GM08714 (cell line): Measurements from ENCODE around the gene TRPM3.
"Not testable (repeated sequence)": the region's sequence is repeated elsewhere in the genome, so short reads cannot be mapped to it uniquely, and the experiment has no call there.

Source experiments
- H3K4me3 ChIP-seq: fragments of 200-500 bp; sonication (Bioruptor generic); 2 replicates; pipeline ENCODE4 v1.5.1; 2014; ENCODE audit warnings: mild to moderate bottlenecking, low read length, inconsistent platforms
- ZNF274 ChIP-seq: IDR thresholded peaks from 2 replicates; pipeline ENCODE4 v1.6.1; 2012; ENCODE audit warnings: mild to moderate bottlenecking, low read depth, low read length

Gene TRPM3

DNA sequence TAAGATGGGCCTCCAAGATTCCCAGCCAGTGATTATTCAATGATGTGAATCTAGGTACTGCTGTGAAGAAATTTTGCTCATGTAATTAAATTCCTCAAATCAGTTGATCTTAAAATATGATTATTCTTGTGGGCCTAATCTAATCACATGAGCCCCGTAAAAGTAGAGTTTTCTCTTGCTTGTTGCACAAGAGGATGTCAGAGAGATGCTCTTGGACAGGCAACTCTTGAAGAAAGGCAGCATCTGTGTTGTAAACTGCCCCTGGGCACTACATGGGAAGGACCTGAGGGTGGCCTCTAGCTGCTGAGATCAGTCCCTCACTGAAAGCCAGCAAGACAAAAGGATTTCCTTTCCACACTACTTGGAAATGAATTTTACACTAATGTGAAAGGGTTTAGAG lies 132.9 kb downstream of the TRPM3 start:
- H3K4me3 ChIP-seq: no peak overlapping the region
- no peak for TF ChIP-seq ZNF274

DNA sequence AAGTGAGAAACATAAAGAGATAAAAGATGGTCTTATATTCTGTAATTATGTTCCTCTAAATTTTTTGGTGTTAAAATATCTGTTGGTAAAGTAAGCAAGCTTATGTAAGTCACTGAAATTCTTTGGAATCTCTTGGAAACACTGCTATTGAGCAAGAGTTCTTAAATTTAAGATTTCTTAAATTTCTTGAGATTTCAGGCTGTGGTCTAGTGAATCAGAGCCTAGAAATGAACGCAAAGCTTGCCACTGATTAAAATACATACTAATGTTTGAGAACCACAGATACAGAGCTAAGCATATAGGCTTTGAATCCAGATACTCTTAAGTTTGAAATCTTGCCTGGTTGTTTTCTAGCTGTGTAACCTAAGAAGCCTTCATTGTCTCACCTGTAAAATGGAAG lies 133.4 kb downstream of the TRPM3 start:
- H3K4me3 ChIP-seq: no peak overlapping the region
- no peak for TF ChIP-seq ZNF274

DNA sequence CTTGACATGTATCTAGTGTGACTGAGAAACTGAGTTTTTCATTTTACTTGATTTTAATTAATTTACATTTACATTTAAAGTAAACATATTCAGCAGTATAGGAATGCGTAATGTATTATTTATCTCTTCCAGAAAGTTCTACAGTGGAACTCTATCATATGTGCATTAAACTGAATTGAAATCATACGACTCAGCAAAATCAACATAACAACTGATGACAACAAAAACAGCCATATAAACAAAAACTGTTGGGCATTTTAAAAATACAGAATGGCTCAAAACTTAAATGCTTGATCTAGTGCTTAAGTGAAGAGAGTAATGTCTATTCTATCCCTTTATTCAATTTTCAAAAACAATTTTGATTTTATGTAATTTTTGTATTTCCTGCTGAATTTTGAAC lies 134.4 kb downstream of the TRPM3 start:
- no peak overlapping the region for H3K4me3 ChIP-seq
- no peak for TF ChIP-seq ZNF274

DNA sequence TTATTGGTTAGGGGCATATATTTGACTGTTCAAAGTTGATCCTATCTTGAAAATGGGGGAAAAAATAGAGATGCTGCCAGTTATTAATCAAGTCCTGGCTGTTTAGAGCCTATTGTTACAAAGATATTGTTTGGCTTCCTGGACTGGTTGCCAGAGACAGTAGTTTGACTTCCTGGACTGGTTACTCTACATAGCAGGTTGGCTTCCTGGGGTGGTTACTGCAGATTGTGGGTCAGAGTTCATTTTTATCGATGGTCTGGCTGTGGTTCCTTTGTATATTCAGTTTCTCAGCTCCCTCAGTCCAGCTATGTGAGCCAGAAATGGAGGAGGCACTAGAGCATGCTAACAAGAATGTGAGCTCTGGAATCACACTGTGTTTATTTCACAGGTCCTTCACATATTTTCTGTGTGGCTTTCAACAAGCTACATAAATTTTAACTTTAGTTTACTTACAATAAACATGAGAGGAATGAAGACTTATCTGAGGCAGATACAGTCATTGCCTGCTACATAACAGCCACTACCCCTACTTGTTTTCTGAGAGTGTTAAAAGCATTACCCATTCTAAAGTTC lies 137.6 kb downstream of the TRPM3 start:
- no peak for TF ChIP-seq ZNF274
- no peak overlapping the region for H3K4me3 ChIP-seq

DNA sequence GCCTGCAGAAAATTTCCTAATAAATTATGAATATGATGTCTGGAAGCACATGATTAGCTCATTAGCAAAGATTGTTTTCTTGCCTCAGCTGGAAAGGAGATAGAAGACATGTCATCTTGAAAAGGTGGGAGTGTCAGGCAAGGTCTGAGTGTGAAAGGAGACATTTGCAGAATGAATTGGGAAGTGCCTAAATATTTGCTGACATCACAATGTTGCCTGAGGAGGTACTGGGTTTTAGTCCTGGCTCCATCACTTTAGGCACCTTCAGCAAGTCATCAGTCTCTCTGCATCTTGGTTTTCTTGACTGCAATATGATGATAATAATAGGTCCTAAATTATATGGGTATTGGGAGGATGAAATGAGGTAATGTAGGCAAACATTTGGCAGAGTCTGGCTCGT lies 140.1 kb downstream of the TRPM3 start:
- no peak overlapping the region for H3K4me3 ChIP-seq
- no peak for TF ChIP-seq ZNF274

DNA sequence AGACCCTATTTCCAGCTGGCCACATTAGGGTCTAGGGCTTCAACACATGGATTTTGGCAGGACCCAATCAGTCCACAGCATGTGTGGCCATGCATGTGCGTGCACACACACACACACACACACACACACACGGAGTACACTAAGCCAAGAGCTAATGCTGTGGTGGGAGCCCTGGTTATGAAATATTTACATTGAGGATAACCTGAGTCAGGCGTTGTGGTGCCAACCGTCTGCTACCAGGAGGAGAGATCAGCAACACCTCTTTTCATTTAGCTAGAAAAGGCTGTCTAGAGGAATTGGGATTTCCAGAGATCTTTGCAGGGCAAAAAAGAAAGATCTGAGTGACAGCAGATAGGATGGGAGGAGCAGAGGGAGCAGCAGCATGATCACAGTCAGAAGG lies 141.5 kb downstream of the TRPM3 start:
- no peak for TF ChIP-seq ZNF274
- H3K4me3 ChIP-seq: no peak overlapping the region

DNA sequence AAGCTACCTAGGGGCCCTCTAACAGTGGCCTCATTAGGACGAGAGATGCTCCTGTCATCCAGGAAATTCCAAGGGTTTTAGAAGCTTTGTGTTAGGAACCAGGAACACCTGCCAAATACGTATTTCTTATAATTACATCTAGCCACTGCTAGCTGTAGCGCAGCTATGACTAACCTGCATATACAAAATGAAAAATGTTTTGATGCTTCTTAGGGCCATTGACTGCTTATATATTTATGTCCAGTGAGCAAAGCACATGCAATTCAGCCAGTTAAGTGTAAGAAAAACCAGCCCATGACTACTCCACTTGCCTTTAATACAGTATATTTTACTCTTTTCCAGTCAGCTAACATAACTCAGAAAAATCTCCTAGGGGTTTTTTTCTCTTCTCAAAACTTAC lies 143.3 kb downstream of the TRPM3 start:
- no peak for TF ChIP-seq ZNF274
- H3K4me3 ChIP-seq: no peak overlapping the region

DNA sequence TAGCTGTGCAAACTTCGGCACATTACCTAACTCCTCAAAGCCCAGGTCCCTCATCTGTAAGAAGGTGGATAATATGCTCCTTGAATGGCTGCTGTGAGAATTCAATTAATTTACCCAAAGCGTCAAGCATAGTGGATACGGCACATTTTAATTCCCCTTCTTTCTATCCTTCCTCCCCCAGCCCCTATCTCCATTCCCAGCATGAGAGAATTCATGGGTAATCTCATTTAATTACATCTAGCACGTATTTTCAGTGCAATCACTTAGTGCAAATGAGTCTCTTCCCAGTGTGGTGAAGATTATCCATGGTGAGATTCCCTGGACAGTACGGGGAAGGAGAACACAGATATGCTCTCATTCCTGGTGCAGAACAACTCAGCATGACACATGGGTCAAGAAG lies 145.6 kb downstream of the TRPM3 start:
- TF ChIP-seq ZNF274: no peak
- no peak overlapping the region for H3K4me3 ChIP-seq

DNA sequence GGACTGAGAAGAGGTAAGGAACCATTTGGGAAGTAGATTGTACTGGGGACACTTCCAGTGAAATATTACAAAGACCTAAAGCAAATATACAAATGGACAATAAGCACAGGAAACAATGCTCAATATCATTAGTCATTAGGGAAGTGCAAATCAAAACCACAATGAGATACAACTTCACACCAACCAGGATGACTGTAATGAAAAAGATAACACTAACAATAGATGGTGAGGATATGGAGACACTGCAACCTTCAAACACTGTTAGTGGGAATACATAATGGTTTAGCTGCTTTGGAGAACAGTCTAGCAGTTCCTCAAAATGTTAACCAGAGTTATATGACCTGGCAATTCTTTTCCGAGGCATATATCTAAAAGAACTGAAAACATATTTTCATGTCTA lies 149.7 kb downstream of the TRPM3 start:
- no peak for TF ChIP-seq ZNF274
- H3K4me3 ChIP-seq: no peak overlapping the region

DNA sequence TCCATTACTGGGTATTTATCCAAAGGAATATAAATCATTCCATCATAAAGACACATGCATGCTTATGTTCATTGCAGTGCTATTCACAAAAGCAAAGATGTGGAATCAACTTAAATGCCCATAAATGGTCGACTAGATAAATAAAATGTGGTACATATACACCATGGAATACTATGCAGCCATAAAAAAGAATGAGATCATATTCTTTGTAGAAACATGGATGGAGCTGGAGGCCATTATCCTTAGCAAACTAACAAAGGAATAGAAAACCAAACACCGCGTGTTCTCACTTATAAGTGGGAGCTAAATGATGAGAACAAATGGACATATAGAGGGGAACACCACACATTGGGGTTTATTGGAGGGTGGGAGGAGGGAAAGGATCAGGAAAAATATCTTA lies 155.0 kb downstream of the TRPM3 start:
- H3K4me3 ChIP-seq: not testable (repeated sequence)

DNA sequence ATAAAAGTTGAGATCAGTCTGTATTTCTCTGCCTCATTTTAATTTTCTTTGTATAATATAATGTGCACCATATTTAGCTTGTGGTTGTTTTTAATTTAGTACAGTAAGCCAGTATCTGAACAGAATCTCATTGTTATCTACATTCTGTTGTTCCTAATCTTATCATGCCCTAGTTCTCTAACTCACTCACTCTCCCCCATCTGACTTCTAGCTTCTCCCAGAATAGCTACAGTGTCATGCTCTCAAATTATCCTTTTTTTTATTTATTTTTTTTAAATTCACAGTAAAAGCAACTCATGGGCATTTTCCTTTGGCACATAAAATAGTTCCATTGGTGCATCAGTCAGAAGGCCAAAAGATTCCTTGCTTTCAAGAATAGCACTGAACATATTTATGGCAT lies 156.6 kb downstream of the TRPM3 start:
- no peak overlapping the region for H3K4me3 ChIP-seq
- TF ChIP-seq ZNF274: no peak

DNA sequence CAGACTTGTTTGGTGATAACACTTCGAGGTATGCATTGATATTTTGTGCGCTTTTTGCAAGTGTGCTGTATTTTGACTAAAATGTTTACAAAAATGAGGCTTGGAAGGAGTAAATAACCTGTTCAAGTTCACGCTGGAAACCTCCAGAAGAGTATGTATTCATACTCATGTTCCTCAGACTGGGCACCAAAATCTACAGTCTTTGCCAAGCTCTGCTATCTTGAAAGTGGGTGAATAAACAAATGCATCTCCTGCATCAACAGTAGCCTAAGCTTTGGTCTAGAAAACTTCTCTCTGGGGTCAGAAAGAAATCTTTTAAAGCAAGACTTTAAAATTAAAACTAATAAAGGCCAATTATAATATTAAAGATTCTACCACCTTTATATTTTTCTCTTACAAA lies 157.9 kb downstream of the TRPM3 start:
- no peak overlapping the region for H3K4me3 ChIP-seq
- no peak for TF ChIP-seq ZNF274

DNA sequence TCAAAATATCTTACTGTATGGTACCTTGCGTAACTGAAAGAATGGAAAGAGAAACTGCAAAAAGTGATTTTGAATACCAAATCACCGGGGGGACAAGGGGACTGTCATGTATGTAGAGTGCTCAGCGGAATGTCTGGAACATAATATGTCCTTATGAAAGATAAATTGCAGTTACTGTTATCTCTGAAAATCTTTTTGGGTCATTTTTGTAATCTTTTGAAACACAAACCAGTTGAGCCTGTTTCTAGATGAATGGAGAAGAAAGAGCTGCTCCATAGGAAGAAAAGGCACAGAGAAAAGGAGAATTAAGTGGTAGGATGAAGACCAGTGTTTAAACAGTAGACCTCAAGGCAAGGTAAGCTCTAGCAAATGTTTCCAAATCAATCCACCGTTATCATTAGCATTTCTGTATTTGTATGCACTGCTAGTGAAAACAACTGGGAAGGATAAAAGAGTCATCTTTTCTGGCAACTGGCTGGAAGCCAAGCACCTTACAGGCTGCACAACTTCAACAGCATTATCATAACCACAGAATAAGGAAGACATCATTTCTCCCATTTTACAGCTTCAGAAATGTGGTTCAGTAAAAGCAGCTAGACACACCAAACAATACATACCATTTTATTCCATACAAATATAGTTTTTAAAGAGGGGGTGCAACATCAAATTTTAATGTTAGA lies 158.5 kb downstream of the TRPM3 start:
- no peak overlapping the region for H3K4me3 ChIP-seq
- TF ChIP-seq ZNF274: no peak

DNA sequence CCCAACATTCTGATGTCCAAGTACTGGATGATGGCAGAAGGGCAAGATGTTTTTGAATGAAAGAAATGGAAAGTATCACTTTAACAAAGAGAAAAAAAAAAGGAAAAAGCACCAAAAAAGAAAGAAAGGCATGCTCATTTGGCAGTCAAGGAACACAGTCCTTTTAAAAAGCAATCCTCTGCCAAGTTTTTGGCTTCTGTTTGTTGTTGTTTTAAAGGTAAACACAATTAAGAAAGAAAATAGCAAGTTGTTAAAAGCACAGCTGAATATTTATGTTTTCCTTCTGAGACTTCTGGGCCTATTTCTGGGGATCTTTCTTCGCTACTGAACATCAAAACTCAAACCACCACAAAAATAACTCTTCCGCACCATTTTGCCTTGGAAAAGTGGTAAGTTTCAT lies 162.1 kb downstream of the TRPM3 start:
- H3K4me3 ChIP-seq: no peak overlapping the region
- TF ChIP-seq ZNF274: no peak

DNA sequence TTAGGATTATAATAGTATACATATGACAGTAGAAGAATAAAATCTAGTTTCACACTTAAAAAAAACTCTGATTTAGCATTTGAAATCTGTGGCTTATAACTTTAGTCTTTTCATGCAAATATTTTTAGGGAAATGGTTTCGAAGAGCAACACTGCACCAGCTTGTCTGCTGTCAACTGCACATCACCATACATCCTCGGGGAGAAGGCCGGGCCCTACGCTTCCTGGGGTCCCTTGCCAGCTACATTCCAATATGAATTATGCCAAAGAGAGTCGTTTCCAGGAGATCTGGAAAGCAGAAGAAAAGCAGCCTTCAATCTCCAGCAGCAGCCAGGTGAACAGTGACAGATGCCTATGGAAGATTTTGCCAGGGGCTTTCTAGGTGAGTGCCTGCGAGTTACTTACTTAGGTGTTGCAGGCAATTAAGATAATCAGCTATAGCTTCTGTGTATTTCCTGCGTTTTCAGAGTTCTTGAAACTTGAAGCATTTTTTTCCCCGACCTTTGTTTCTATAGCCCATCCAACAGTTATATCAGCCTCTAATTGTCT lies 166.8 kb downstream of the TRPM3 start:
- TF ChIP-seq ZNF274: no peak
- no peak overlapping the region for H3K4me3 ChIP-seq

DNA sequence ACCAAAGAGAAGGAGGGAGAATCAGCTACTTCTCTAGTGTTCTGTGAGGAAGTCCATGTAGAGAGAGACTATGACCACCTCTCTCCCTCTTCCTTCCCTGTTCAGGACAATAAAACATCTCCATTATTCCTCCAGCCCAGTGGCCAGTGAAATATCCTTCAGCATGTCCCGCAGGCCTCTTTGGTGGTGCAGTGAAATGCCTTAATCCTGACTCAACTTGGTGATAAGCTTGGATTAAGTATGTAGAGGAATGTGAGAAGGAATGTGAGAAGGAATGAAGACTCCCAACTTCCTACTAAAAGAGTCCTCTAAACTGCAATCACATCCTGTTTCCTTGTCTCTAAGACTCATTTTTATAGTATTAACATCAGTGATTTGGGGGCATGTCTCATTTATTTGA lies 167.3 kb downstream of the TRPM3 start:
- no peak overlapping the region for H3K4me3 ChIP-seq
- no peak for TF ChIP-seq ZNF274
